ENCODE measurements around the gene MAML3.

Gene MAML3

DNA sequence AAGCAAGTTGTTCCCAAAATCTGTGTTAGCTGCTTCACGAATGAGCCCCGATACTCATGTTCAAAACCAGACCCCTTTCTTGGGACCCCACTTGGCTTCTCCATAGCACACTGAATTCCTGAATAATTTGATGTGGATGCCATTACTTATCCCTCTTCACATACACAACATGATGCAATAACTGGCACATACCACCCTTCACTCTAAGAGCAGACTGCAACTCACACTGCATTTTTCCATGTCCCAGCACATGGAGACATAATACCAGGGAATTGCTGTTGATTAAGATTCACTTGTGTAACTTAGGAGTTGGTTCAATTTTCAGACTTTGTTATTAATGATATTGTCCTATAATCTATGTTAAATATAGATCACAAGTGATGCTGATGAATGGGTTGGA lies 213.4 kb downstream of the MAML3 start:
- no peak overlapping the region for H3K4me3 ChIP-seq (ENCODE audit: low read depth, low read length)
- DNase-seq (ENCODE audit: low read depth): no peak
- TF ChIP-seq, protein P1, sequence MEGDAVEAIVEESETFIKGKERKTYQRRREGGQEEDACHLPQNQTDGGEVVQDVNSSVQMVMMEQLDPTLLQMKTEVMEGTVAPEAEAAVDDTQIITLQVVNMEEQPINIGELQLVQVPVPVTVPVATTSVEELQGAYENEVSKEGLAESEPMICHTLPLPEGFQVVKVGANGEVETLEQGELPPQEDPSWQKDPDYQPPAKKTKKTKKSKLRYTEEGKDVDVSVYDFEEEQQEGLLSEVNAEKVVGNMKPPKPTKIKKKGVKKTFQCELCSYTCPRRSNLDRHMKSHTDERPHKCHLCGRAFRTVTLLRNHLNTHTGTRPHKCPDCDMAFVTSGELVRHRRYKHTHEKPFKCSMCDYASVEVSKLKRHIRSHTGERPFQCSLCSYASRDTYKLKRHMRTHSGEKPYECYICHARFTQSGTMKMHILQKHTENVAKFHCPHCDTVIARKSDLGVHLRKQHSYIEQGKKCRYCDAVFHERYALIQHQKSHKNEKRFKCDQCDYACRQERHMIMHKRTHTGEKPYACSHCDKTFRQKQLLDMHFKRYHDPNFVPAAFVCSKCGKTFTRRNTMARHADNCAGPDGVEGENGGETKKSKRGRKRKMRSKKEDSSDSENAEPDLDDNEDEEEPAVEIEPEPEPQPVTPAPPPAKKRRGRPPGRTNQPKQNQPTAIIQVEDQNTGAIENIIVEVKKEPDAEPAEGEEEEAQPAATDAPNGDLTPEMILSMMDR (IDR thresholded peaks at IDR 0.05; ENCODE audit: low read depth, low read length): no peak
- TF ChIP-seq, protein P2, sequence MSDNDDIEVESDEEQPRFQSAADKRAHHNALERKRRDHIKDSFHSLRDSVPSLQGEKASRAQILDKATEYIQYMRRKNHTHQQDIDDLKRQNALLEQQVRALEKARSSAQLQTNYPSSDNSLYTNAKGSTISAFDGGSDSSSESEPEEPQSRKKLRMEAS (IDR thresholded peaks at IDR 0.05; ENCODE audit: low read depth, low read length): no peak
- TF ChIP-seq POLR2A (IDR thresholded peaks at IDR 0.05; ENCODE audit: extremely low read depth, insufficient read length) (no peak), MYC (IDR thresholded peaks at IDR 0.05; ENCODE audit: low read depth, low read length) (no peak)

DNA sequence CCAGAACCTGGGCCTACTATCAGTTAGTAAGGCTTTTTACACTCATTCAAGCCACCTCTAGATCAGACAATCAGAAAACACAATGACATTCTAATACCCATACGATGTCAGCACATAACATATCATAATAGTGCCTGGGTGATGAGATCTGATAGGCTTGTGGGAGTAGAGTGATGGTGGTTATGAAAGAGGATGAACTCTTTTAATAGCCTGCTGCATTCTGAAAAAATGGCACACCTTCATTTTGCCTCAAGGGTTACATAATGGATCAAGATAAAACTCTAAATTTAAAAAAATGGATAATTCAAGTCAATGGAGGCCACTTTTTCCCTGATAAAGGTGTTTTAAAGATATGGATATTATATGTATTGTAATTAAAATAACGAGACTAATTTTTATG lies 215.6 kb downstream of the MAML3 start:
- TF ChIP-seq, protein P1 (IDR thresholded peaks at IDR 0.05; ENCODE audit: low read depth, low read length): no peak
- TF ChIP-seq, protein P2 (IDR thresholded peaks at IDR 0.05; ENCODE audit: low read depth, low read length): no peak
- TF ChIP-seq MYC (IDR thresholded peaks at IDR 0.05; ENCODE audit: low read depth, low read length): no peak
- no peak for TF ChIP-seq POLR2A (IDR thresholded peaks at IDR 0.05; ENCODE audit: extremely low read depth, insufficient read length)
- no peak for DNase-seq (ENCODE audit: low read depth)
- H3K4me3 ChIP-seq (ENCODE audit: low read depth, low read length): no peak overlapping the region

DNA sequence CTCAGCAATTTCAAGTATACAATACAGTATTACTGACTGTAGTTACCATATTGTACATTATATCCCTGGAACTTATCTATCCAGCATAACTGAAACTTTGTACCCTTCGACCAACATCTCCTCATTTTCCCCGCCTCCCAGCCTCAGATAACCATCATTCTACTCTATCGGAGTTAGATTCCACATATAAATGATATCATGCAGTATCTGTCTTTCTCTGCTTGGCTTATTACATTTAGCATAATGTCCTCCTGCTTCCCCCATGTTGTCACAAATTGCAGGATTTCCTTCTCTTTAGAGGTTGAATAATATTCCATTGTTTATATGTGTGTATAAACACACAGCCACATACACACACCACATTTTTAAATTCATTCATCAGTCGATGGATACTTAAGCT lies 218.1 kb downstream of the MAML3 start:
- TF ChIP-seq MYC (IDR thresholded peaks at IDR 0.05; ENCODE audit: low read depth, low read length) (no peak), POLR2A (IDR thresholded peaks at IDR 0.05; ENCODE audit: extremely low read depth, insufficient read length) (no peak)
- TF ChIP-seq, protein P2 (IDR thresholded peaks at IDR 0.05; ENCODE audit: low read depth, low read length): no peak
- TF ChIP-seq, protein P1 (IDR thresholded peaks at IDR 0.05; ENCODE audit: low read depth, low read length): no peak

DNA sequence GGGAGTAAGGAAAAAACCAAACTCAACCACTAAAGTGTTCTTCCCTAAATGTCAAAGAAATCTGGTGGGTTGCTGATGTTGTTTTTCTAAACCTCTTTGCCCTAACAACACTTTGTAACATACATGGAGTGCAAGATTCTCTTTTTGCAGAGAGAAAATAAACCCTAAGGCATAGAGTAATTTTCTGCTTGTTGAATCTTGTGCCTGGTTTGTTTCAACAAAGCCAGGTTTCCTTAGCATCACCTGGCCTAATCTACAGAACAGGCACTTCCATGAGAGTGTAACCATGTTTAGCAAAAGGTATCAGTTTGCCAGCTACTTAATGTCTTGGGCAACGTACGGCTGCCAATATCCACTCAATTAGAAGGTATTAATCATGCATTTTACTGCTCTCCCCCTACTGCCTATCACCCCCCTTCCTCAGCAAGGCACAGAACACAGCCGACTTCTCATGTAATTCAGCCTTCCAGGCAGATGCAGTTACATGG lies 219.2 kb downstream of the MAML3 start:
- DNase-seq (ENCODE audit: low read depth): no peak
- TF ChIP-seq, protein P2 (IDR thresholded peaks at IDR 0.05; ENCODE audit: low read depth, low read length): no peak
- TF ChIP-seq MYC (IDR thresholded peaks at IDR 0.05; ENCODE audit: low read depth, low read length) (no peak), POLR2A (IDR thresholded peaks at IDR 0.05; ENCODE audit: extremely low read depth, insufficient read length) (no peak)
- TF ChIP-seq, protein P1 (IDR thresholded peaks at IDR 0.05; ENCODE audit: low read depth, low read length): no peak

More for the DNA sequence above, 218.1 kb downstream of the MAML3 start:
- no peak overlapping the region for H3K4me3 ChIP-seq (ENCODE audit: low read depth, low read length)
- no peak for DNase-seq (ENCODE audit: low read depth)

DNA sequence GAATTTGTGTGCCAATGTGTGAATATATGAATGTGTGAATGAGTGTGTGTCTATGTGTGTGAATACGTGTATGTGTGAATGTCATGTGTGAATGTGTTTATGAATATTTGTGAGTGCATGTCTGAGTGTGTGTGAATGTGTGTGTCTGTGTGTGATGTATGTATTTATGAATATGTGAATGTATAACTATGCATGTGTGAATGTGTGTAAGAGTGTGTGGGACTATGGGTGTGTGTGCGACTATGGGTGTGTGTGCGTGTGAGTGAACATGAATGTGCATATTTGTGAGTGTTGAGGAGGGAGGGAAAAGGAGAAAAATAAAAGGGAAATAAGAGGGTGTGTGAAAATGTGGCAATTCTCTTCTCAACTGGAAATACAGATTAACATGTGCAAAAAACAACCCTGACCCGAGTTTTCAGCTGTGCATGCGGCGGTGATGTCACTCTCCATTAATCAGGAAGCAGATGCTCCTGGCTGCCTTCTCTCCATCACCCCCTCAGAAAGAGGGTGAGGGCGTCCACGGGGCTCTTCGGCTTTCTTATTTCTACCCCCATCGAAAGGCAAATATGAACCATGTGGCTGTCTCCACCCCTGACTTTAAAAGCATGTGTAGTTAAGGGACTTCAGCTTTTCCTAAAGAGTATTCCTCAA lies 219.8 kb downstream of the MAML3 start:
- DNase-seq (ENCODE audit: low read depth): no peak
- no peak overlapping the region for H3K4me3 ChIP-seq (ENCODE audit: low read depth, low read length)
- TF ChIP-seq, protein P2 (IDR thresholded peaks at IDR 0.05; ENCODE audit: low read depth, low read length): no peak
- TF ChIP-seq MYC (IDR thresholded peaks at IDR 0.05; ENCODE audit: low read depth, low read length): no peak
- no peak for TF ChIP-seq POLR2A (IDR thresholded peaks at IDR 0.05; ENCODE audit: extremely low read depth, insufficient read length)
- TF ChIP-seq, protein P1 (IDR thresholded peaks at IDR 0.05; ENCODE audit: low read depth, low read length): no peak

More for the DNA sequence above, 219.2 kb downstream of the MAML3 start:
- H3K4me3 ChIP-seq (ENCODE audit: low read depth, low read length): no peak overlapping the region

Data from NB4 (cell line).